SK-N-SH treated with all-trans-retinoic acid at 6 μM for 48 hours (cell line): Measurements from ENCODE around the gene SIRT5.

Experiments used
- ATAC-seq: fragments of 200-7000 bp; cut with Tn5 transposase; 3 replicates; pipeline ENCODE4 v1.9.1; 2020; ENCODE audit warnings: mild to moderate bottlenecking, moderate library complexity
- ARNTL ChIP-seq: fragments of 450-650 bp; formaldehyde crosslinking; IDR thresholded peaks from 2 replicates; pipeline ENCODE4 v1.5.0; 2020; ENCODE audit warnings: low read depth, mild to moderate bottlenecking, moderate library complexity, borderline replicate concordance
- BACH2 ChIP-seq: fragments of 250-450 bp; sonication (Bioruptor Pico); IDR thresholded peaks from 2 replicates; pipeline ENCODE4 v1.9.0; 2021; ENCODE audit warnings: mild to moderate bottlenecking, borderline replicate concordance
- CSDC2 ChIP-seq: fragments of 250-450 bp; sonication (Bioruptor Pico); IDR thresholded peaks from 2 replicates; pipeline ENCODE4 v1.5.0; 2020; ENCODE audit warnings: mild to moderate bottlenecking, moderate library complexity
- ESRRG ChIP-seq: fragments of 250-450 bp; sonication (Bioruptor Pico); IDR thresholded peaks from 2 replicates; pipeline ENCODE4 v1.6.1; 2021; ENCODE audit warnings: mild to moderate bottlenecking
- GLIS3 ChIP-seq: fragments of 250-450 bp; sonication (Bioruptor Pico); IDR thresholded peaks from 2 replicates; pipeline ENCODE4 v1.5.0; 2020; ENCODE audit warnings: mild to moderate bottlenecking, moderate library complexity
- ISL1 ChIP-seq: fragments of 250-450 bp; sonication (Bioruptor Pico); IDR thresholded peaks from 2 replicates; pipeline ENCODE4 v2.1.2; 2022; ENCODE audit warnings: mild to moderate bottlenecking, moderate library complexity
- OSR1 ChIP-seq: fragments of 250-450 bp; sonication (Bioruptor Pico); IDR thresholded peaks from 2 replicates; pipeline ENCODE4 v1.8.0; 2022; ENCODE audit warnings: moderate library complexity, mild to moderate bottlenecking, inconsistent platforms
- RARB ChIP-seq: fragments of 250-450 bp; sonication (Bioruptor Pico); IDR thresholded peaks from 2 replicates; pipeline ENCODE4 v1.8.0; 2021; ENCODE audit warnings: mild to moderate bottlenecking, moderate library complexity
- SNAI2 ChIP-seq: fragments of 250-450 bp; sonication (Bioruptor Pico); IDR thresholded peaks from 2 replicates; pipeline ENCODE4 v1.5.0; 2020; ENCODE audit warnings: mild to moderate bottlenecking, moderate library complexity
- TCF4 ChIP-seq: fragments of 250-450 bp; sonication (Bioruptor Pico); IDR thresholded peaks from 2 replicates; pipeline ENCODE4 v1.8.0; 2021; ENCODE audit warnings: mild to moderate bottlenecking, moderate library complexity, borderline replicate concordance
- TOX ChIP-seq: fragments of 250-450 bp; sonication (Bioruptor Pico); IDR thresholded peaks from 2 replicates; pipeline ENCODE4 v1.8.0; 2021; ENCODE audit warnings: mild to moderate bottlenecking, moderate library complexity, borderline replicate concordance
- TSHZ2 ChIP-seq: fragments of 250-450 bp; sonication (Bioruptor Pico); IDR thresholded peaks from 2 replicates; pipeline ENCODE4 v1.5.0; 2020; ENCODE audit warnings: mild to moderate bottlenecking, moderate library complexity
- ZC3H10 ChIP-seq: fragments of 250-450 bp; sonication (Bioruptor Pico); IDR thresholded peaks from 2 replicates; pipeline ENCODE4 v1.5.1; 2021; ENCODE audit warnings: mild to moderate bottlenecking, moderate library complexity
- ZFP3 ChIP-seq: fragments of 250-450 bp; sonication (Bioruptor Pico); IDR thresholded peaks from 2 replicates; pipeline ENCODE4 v1.5.0; 2020; ENCODE audit warnings: mild to moderate bottlenecking, moderate library complexity
- ZFP30 ChIP-seq: fragments of 450-650 bp; formaldehyde crosslinking; IDR thresholded peaks from 2 replicates; pipeline ENCODE4 v1.5.0; 2022; ENCODE audit warnings: mild to moderate bottlenecking, moderate library complexity
- ZNF565 ChIP-seq: fragments of 450-650 bp; formaldehyde crosslinking; conservative IDR thresholded peaks from 2 replicates; pipeline ENCODE4 v1.5.0; 2020; ENCODE audit warnings: low read depth, mild to moderate bottlenecking, moderate library complexity
- ZNF70 ChIP-seq: fragments of 450-650 bp; formaldehyde crosslinking; IDR thresholded peaks from 2 replicates; pipeline ENCODE4 v1.5.0; 2020; ENCODE audit warnings: mild to moderate bottlenecking, moderate library complexity
- ZNF8 ChIP-seq: fragments of 450-650 bp; formaldehyde crosslinking; IDR thresholded peaks from 2 replicates; pipeline ENCODE4 v1.5.0; 2020; ENCODE audit warnings: mild to moderate bottlenecking, moderate library complexity
- TF ChIP-seq, protein P1 (sequence below): fragments of 250-450 bp; sonication (Bioruptor Pico); IDR thresholded peaks from 2 replicates; pipeline ENCODE4 v1.8.0; 2020; ENCODE audit warnings: mild to moderate bottlenecking, moderate library complexity, borderline replicate concordance
- TF ChIP-seq, protein P2 (sequence below): fragments of 250-450 bp; sonication (Bioruptor Pico); IDR thresholded peaks from 2 replicates; pipeline ENCODE4 v1.8.0; 2021; ENCODE audit warnings: low read depth, mild to moderate bottlenecking, moderate library complexity, borderline replicate concordance

The SIRT5 gene

GRCh38 chr6:13630499-13630898 lies 56.1 kb downstream of the SIRT5 start:
- TF ChIP-seq ZC3H10 (CRISPR knock-in tag) (no peak), GLIS3 (CRISPR knock-in tag) (no peak), CSDC2 (CRISPR knock-in tag) (no peak), RARB (CRISPR knock-in tag) (no peak), ISL1 (no peak), ZNF565 (CRISPR knock-in tag) (no peak), ARNTL (CRISPR knock-in tag) (no peak), ZNF8 (CRISPR knock-in tag) (no peak), BACH2 (no peak), OSR1 (CRISPR knock-in tag) (no peak), ZNF70 (no peak), TOX (no peak), SNAI2 (no peak), TSHZ2 (no peak), TCF4 (CRISPR knock-in tag) (no peak), ZFP30 (CRISPR knock-in tag) (no peak), ESRRG (CRISPR knock-in tag) (no peak), ZFP3 (CRISPR knock-in tag) (no peak)
- TF ChIP-seq, protein P1, sequence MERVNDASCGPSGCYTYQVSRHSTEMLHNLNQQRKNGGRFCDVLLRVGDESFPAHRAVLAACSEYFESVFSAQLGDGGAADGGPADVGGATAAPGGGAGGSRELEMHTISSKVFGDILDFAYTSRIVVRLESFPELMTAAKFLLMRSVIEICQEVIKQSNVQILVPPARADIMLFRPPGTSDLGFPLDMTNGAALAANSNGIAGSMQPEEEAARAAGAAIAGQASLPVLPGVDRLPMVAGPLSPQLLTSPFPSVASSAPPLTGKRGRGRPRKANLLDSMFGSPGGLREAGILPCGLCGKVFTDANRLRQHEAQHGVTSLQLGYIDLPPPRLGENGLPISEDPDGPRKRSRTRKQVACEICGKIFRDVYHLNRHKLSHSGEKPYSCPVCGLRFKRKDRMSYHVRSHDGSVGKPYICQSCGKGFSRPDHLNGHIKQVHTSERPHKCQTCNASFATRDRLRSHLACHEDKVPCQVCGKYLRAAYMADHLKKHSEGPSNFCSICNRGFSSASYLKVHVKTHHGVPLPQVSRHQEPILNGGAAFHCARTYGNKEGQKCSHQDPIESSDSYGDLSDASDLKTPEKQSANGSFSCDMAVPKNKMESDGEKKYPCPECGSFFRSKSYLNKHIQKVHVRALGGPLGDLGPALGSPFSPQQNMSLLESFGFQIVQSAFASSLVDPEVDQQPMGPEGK (CRISPR knock-in tag): no peak
- TF ChIP-seq, protein P2, sequence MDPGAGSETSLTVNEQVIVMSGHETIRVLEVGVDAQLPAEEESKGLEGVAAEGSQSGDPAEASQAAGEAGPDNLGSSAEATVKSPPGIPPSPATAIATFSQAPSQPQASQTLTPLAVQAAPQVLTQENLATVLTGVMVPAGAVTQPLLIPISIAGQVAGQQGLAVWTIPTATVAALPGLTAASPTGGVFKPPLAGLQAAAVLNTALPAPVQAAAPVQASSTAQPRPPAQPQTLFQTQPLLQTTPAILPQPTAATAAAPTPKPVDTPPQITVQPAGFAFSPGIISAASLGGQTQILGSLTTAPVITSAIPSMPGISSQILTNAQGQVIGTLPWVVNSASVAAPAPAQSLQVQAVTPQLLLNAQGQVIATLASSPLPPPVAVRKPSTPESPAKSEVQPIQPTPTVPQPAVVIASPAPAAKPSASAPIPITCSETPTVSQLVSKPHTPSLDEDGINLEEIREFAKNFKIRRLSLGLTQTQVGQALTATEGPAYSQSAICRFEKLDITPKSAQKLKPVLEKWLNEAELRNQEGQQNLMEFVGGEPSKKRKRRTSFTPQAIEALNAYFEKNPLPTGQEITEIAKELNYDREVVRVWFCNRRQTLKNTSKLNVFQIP (CRISPR knock-in tag): no peak
- ATAC-seq: no peak

DNA sequence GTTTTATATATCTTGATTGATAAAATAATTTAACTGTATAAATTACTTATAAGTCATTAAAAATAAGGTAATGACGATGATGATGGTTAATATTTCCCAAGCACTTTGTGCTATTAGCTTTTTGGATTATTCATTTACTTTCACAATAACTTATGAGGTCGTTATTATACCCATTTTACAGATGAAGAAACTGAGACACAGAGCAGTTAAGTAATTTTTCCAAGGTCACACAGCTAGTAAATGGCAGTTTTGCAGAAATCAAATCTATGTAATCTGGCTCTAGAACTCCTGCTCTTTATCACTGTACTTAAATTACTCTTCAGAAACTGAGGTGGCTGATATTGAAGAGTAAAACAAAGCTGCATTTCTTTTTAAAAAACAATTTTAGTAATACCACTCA lies 58.9 kb downstream of the SIRT5 start:
- ATAC-seq: no peak
- TF ChIP-seq, protein P2 (CRISPR knock-in tag): no peak
- TF ChIP-seq OSR1 (CRISPR knock-in tag) (no peak), RARB (CRISPR knock-in tag) (no peak), ZNF8 (CRISPR knock-in tag) (no peak), BACH2 (no peak), ARNTL (CRISPR knock-in tag) (no peak), ZC3H10 (CRISPR knock-in tag) (no peak; the same call in 1 of the 2 replicates), TCF4 (CRISPR knock-in tag) (no peak), TSHZ2 (no peak), TOX (no peak), ISL1 (no peak), ZFP30 (CRISPR knock-in tag) (no peak), ZNF70 (no peak), ESRRG (CRISPR knock-in tag) (no peak)
- TF ChIP-seq, protein P1 (CRISPR knock-in tag): no peak
- TF ChIP-seq, all 23 proteins: peak for 0
